Measurements from ENCODE around the gene TWIST1.

TWIST1 gene

DNA sequence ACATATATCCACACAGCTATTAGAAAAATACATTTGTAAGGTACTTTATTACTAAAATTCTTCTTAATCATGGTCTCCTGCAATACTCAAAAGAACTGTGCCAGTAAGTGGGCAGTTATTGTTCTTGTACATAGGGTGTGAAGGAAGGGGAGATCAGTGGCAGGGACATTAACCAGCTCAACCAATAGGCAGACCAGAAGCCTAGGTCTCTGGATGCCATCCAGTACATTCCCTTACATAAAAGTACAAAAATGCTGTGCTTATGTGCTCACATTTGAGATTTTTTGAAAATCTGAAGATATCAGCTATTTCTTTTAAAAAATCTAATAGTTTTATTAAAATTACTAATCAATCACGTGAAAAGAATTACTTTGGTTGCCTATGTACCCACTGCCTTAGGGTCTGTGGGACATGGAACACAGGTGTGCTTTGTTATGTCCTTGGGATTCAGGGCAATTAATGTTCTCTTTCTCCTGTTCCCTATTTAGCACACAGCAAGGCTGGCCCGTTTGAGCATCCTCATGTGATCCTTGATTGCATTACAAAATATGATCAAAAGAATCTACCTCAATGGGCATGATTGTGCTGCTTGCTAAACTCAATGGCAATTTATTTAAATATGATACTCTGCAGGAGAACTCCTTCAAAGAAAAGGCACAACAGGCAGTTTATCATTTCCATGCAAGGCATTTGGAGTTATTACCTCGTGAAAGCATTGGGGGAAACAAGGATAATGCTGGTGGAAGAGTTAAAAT lies 22.7 kb downstream of the TWIST1 start:
- DNase-seq: no peak

- DNase-seq: no peak
These were observed 23.3 kb downstream of the TWIST1 start for GRCh38 chr7:19094138-19094537.

GRCh38 chr7:19091550-19092200 lies 25.8 kb downstream of the TWIST1 start:
- no peak for DNase-seq

DNA sequence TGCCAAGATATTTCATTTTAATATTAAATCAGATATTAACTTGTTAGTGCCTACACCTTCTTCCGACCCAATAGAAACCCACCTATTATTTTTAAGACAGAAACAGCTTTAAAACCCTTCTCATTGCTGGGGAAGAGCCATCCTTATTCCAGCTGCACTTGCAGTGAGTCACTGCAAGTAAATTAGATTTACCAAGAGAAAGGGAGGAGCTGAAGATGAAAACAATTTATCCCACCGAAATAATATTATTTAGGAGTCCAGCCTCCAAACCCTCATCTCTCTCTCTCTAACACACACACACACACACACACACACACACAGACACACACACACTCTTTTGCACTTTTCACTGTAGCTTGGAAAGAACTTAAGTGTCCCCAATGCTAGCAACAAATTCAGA lies 26.9 kb downstream of the TWIST1 start:
- DNase-seq: no peak

- DNase-seq: no peak
These were observed 27.6 kb downstream of the TWIST1 start for GRCh38 chr7:19089797-19090196.

- no peak for DNase-seq
These were observed 28.1 kb downstream of the TWIST1 start for GRCh38 chr7:19089378-19089777.

DNA sequence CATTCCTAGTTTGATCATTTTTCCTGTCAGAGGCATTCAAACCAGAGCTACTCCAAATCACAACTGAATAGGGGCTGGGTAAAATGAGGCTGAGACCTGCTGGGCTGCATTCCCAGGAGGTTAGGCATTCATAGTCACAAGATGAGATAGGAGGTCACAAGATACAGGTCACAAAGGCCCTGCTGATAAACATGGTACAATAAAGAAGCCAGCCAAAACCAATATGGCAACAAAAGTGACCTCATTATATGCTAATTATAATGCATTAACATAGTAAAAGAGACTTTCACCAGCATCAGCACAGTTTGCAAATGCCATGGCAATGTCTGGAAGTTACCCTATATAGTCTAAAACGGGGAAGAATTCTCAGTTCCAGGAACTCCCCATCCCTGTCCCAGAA lies 37.3 kb downstream of the TWIST1 start:
- no peak for DNase-seq

DNA sequence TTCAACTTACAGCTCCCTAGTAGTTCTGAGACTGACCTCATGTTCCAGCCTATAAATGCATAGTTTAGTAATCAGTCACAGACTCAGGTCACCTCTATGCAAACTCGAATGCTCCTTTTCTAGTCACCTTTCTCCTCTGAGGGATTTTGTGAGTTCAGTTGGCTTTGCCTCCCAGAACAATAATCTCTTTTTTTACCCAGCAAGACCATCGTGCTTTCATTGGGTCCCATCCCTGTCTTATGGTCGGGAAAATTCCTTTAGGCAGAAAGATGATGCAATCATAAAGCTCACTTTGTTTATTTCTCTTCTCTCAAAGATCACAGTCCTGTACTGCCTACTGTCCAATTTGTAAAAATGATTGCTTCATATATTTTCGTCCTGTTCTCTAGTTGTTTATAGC lies 38.4 kb downstream of the TWIST1 start:
- no peak for DNase-seq

DNA sequence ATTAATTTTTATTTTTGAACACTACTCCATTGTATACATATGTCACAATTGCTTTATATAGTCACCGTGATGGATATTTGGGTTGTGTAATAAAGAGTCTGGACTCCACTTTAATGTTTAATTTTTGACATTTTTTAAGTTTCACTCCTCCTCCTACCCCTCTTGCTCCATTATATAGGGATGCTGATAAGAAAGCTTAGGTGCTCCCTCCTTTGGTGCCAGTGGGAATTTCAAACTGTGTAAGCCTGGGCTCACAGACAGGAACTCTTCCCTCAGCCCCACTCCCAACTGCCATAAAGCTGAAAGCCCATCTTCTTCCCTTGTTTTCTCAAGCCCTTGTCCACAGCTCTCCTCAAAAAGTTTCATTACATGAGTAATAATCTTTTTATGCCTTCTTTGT lies 47.6 kb downstream of the TWIST1 start:
- DNase-seq: no peak

GRCh38 chr7:19066170-19066569 lies 51.3 kb downstream of the TWIST1 start:
- no peak for DNase-seq

All from stimulated activated CD4-positive, alpha-beta T cell treated with anti-CD3 and anti-CD28 coated beads, Interleukin-2, amount 100 ng/mL, for 24 hours (primary cell).